Fibroblast of skin of right biceps (primary cell): ENCODE measurements around the gene PIRT.

ENCODE experiments used
- DNase-seq: peaks from one replicate; pipeline ENCODE4 v3.0.0-alpha.2; 2013

The PIRT gene

GRCh38 chr17:10815319-10815718 lies 22.6 kb downstream of the PIRT start:
- DNase-seq, result no peak

GRCh38 chr17:10814075-10814474 lies 23.8 kb downstream of the PIRT start:
- DNase-seq, result no peak

DNA sequence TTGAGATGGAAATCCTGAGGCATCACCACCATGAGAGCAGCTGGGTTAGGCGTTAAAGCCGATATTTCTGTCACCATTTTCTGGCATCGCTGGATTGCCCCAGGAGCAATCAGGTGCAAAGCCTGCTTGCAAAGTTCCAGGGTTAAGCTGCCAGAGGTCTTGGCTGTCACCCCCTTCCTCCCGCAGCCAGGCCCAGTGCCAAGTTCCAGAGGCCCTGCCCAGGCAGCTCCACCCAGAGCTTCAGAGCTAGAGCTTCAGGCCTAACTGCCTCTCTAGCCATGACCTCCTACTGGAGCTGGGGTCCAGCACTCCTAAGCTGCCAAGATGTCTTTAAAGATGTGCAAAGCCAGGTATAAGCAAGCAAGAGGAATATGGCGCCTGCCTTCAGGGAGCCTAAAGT lies 25.2 kb downstream of the PIRT start:
- DNase-seq, result no peak

DNA sequence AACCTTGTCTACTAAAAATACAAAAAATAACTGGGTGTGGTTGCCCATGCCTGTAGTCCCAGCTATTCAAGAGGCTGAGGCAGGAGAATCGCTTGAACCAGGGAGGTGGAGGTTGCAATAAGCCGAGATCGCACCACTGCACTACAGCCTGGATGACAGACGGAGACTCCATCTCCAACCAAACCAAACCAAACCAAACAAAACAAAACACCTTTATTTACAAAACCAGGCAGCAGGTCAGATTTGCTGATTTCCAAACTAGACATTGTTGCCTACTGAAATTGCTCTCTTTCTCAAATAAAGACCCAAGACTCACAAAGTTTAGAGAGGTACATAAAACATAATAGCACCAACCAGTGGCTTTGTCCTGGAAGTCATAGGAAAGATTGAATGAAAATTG lies 28.3 kb downstream of the PIRT start:
- DNase-seq, result no peak

DNA sequence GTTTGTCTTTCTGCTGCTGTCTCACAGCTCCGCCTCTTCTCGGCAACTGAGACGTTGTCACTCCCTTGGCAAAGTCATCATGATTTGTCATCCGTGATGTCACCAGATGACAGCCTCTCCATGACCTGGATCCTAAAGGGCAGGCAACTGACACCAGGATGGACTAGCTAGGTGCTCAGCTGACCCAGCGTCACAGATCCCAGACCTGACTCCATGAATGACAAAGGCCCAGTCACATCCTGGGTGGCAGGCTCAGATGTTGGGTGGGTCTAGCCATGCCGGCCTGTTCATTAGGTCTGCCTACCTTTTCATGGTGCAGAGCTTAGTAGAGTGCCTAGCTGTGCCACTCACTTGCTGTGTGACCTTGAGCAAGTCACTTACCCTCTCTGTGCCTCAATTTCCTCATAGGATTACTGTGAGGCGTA lies 30.2 kb downstream of the PIRT start:
- DNase-seq, result no peak

DNA sequence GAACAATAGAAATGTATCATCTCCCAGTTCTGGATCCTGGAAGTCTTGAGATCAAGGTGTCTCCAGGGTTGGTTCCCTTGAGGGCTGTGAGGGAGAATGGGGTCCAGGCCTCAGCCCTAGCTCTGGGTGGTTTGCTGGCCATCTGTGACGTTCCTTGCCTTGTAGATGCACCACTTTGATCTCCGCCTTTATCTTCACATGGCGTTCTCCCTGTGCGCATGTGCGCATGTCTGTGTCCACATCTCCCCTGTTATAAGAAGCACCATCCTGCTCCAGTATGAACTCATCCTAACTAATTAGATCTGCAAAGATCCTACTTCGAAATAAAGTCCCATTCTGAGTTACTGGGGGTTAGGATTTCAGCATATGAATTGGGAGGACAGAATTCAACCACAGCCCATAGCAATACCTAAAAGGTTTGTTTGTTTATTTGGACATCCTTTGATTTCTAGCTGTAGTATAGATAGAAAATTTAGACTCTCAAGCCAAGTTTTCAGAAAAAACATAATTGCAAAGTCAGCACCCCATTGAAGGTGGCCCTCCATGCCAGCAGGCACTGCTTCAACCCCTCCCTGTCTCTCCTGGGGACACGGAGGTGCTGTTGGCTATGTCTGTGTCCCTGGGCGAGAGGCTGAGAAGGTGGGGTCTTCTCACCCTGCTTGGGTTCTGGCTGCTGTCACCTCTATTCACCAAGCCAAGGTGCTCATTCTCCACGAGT lies 31.2 kb downstream of the PIRT start:
- DNase-seq, result no peak

- DNase-seq, result no peak
Measured at GRCh38 chr17:10805911-10806310, 32.0 kb downstream of the PIRT start.

GRCh38 chr17:10804546-10804945 lies 33.3 kb downstream of the PIRT start:
- no peak for DNase-seq

DNA sequence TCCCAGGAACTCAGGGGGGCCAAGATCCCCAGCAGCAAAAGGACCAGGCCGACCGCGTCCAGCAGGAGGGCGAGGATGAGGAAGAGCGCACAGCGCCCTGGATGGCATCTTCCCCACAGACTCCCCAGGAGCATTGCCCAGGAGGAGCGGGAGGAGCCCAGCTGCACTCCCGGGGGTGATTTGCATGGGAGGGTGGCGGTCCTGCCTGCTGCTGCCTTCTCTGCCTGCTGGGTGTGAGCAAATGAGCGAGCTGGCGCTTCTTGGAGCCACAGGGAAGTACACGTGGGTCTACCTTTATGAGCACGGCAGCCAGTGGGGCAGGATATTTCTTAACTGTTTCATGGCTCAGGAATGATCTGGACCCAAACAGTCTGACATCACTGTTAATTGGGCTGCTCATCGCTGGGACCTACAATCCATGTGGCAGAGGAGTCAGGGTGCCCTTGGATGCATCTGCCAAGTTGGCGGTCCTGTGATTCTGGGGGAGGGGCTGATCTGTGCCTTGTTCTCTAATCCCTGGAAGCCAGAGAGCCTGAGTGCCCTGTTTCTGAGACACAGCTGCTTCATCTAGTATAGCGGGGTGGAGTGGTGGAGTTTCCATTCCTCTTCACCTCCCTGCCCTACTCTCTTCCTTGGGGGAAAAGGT lies 33.9 kb downstream of the PIRT start, which contains the start of gene TMEM238L:
Gene TMEM238L, minus strand, starts transcription at position 270 of the 646 bp plus-strand sequence. Its CDS starts 136 bp downstream, at position 134.
- no peak for DNase-seq

GRCh38 chr17:10803350-10803749 lies 34.5 kb downstream of the PIRT start:
- no peak for DNase-seq

GRCh38 chr17:10802496-10803284 lies 35.2 kb downstream of the PIRT start:
- DNase-seq, result no peak

- no peak for DNase-seq
Measured at GRCh38 chr17:10799407-10799806, 38.5 kb downstream of the PIRT start.

GRCh38 chr17:10798910-10799309 lies 39.0 kb downstream of the PIRT start:
- DNase-seq, result no peak

GRCh38 chr17:10798332-10798749 lies 39.5 kb downstream of the PIRT start:
- DNase-seq, result no peak

DNA sequence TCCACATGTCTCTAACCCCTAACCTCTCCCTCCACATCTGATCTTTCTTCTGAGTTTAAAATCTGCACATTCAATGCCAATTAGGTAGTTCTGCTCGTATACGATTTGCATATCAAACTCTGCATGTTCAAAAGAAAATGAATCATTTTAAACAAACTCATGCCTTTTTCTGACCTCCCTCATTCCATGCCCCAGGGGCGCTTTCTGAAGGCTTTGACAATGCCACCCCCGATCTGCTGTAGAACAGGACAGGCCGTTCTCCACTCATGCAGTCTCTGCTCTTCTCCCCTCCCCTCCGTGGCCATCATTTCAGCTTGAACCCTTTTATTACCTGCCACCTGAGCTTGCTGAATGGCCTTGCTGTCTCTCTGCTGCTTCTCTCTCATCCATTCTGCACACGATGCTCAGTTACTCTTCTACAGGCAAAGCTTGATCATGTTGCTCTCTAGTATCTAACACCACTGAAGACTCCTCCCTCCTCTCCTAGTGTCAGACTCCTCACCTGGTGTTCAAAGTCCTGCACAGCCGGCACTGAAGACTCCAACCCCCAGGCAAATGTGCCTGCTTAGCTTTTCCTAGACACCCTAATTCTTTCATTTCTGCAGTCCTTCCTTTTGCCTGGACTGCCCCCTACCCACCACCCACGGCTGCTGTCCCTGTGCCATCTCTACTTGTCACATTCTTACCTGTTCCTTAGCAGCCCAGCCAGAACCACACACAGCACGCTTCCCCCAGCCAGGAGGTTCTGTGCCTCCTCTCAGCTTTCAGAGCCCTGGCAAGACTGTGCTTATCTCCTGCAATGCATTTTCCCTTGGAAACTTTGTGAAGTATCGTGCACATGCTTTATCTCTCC lies 40.2 kb downstream of the PIRT start:
- no peak for DNase-seq

DNA sequence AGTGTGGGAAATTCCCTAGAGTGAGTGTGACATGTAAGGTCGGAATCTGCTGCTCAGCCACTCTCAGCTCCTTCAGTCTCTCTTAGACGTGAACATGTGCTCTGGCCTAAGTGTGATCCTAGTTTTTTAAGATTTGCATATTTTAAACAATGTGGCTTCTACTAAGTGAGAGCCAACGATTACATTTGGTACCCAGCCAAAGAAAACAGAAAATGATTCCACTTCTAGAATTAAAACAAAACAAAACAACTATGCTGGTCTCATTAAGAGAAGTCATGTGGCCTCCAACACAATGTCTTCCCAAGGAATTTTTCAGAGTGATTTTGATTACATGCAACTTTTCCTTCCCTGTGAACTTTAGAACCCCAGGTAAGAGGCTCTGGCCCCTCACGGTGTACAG lies 44.1 kb downstream of the PIRT start:
- no peak for DNase-seq

DNA sequence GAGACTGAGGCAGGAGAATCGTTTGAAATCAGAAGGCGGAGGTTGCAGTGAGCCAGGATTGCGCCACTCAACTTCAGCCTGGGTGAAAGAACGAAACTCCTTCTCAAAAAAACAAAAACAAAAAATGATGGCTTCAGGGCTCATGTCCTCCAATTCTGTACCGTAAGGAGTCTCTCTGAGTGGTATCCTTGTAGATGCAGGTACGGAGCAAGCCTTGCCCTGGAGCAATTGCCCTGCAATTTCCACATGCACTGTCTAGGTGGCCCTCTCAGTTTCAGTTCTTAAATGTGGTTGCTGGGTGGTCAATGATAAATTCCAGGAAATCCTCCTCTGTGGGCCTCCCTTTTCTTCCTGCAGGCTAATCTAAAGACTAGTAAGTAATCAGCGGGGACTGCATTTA lies 44.6 kb downstream of the PIRT start:
- DNase-seq, result no peak

GRCh38 chr17:10792151-10792550 lies 45.7 kb downstream of the PIRT start:
- no peak for DNase-seq

GRCh38 chr17:10790491-10791401 lies 47.1 kb downstream of the PIRT start:
- DNase-seq, result no peak

- no peak for DNase-seq
Measured at GRCh38 chr17:10789694-10790271, 48.1 kb downstream of the PIRT start.

GRCh38 chr17:10787306-10788045 lies 50.4 kb downstream of the PIRT start:
- no peak for DNase-seq
